Measurements from ENCODE around the gene PPFIBP2. TPM values are rescaled to one million over a fixed set of nuclear protein-coding genes. Genes with fewer than 3 reads are reported as not detected.

The PPFIBP2 gene
- total RNA-seq, 1 donor from 2014 or later: 65.8 TPM

DNA sequence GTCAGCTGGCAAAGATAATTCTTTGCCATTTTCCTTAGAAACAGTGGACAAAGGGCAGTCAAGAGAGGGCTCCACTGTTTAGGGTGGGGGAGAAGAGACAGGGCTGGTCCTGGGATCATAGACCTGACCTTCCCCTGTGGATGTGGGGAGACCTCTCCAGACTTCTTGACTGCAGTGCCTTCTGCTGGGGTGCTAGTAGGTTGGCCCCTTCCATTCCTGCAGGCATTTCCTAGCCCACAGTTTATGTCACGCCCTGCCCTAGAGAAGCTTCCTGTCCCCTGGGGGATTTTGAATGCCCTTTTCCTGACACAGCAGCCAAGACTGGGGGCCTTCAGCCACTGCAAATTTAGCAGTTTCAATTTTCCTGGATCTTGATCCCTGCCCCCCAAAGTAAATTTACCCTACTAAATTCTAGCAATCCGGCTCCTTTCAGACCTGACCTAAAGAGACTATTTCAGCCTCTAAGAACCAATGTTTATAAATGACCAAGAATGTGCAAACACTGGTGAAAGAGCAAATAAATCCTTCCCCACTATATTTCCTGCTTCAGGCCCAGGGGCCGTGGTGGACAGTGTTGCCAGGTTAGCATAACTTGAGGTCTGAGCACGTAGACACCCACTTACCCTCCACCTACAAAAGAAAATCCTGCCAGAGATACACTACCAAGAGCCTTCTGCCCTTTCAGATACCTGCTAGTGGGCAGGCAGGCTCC lies 58.4 kb downstream of the PPFIBP2 start:
- Histone ChIP-seq H3K4me3 (ENCODE audit: low read length in 3 of 3) (no peak overlapping the region), H3K4me1 (ENCODE audit: control insufficient read depth in 3 of 3, insufficient read depth in 3 of 3, low read length in 3 of 3) (peaks cover 47 to 64% (median 57%) of the 10 kb centered on the region in 3 donors), H3K27me3 (ENCODE audit: control insufficient read depth in 3 of 3, insufficient read depth in 3 of 3, low read length in 3 of 3) (no peaks in the 10 kb centered on the region), H3K36me3 (ENCODE audit: control insufficient read depth in 3 of 3, insufficient read depth in 3 of 3, low read length in 3 of 3) (peaks cover 0 to 3% (median 2%) of the 10 kb centered on the region in 3 donors), H3K9me3 (ENCODE audit: control insufficient read depth in 3 of 3, low read length in 3 of 3) (no peaks in the 10 kb centered on the region), H3K9ac (ENCODE audit: low read depth in 1 of 3, low read length in 3 of 3) (peak overlapping the region in 2 of 3 donors; percentile 10 to 14), H3K27ac (ENCODE audit: low read depth, low read length) (no peak overlapping the region)

DNA sequence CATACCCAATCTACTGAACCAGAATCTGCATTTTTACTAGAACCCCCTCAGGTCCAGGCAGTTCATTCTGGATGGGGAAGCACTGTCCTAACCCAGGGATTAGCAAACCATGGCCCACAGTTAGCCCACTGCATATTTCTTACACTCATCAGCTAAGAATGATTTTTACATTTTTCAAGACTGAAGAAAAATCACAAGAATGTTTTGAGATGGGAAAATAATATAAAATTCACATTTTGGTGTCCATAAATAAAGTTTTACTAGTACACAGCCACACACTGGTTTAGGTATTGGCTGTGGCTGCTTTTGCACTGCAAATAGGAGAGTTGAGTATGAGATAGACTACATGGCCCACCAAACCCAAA lies 59.4 kb downstream of the PPFIBP2 start:
- Histone ChIP-seq H3K27ac (ENCODE audit: low read depth, low read length) (no peak overlapping the region), H3K9me3 (ENCODE audit: control insufficient read depth in 3 of 3, low read length in 3 of 3) (no peaks in the 10 kb centered on the region), H3K9ac (ENCODE audit: low read depth in 1 of 3, low read length in 3 of 3) (no peak overlapping the region), H3K4me3 (ENCODE audit: low read length in 3 of 3) (no peak overlapping the region), H3K4me1 (ENCODE audit: control insufficient read depth in 3 of 3, insufficient read depth in 3 of 3, low read length in 3 of 3) (peaks cover 56 to 73% (median 61%) of the 10 kb centered on the region in 3 donors), H3K27me3 (ENCODE audit: control insufficient read depth in 3 of 3, insufficient read depth in 3 of 3, low read length in 3 of 3) (no peaks in the 10 kb centered on the region), H3K36me3 (ENCODE audit: control insufficient read depth in 3 of 3, insufficient read depth in 3 of 3, low read length in 3 of 3) (peaks cover 0 to 2% (median 0%) of the 10 kb centered on the region in 3 donors)

DNA sequence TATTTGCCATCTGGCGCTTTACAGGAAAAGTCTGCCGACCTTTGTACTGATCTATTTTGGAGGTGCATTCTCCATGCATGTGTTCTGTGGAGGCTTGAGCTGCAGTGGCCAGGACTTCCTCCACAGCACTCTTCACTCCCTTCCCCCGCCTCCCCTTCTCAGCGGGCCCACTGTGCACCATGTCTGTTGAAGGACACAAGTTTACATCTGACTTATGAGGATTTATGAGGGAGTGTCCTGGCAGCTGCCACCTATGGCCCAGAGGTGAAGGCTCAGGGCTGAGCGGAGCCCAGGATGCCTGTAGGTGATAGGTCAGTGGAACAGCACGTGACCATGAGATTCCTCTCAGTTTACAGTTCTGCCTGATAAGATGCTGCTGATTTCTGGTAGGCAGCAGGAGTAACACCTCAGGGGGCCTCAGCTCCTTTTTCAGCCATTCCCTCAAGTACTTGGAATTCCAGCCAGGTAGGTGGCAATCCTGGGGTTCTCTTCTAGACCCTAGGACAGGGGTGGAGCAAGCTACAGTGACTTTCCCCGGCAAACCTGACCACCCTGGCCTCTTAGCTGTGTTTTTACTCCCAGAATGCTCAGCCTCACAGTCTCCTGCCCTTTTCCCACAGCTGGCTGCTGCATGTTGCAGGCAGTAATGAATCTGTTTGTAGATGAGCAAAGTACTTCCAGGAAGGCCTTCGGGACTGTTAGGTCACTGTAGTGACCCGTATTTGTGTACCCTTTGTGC lies 59.9 kb downstream of the PPFIBP2 start:
- no peaks in the 10 kb centered on the region for H3K9me3 ChIP-seq (ENCODE audit: control insufficient read depth in 3 of 3, low read length in 3 of 3)
- H3K9ac ChIP-seq (ENCODE audit: low read depth in 1 of 3, low read length in 3 of 3): no peak overlapping the region
- peaks cover 0 to 2% (median 0%) of the 10 kb centered on the region in 3 donors for H3K36me3 ChIP-seq (ENCODE audit: control insufficient read depth in 3 of 3, insufficient read depth in 3 of 3, low read length in 3 of 3)
- H3K27me3 ChIP-seq (ENCODE audit: control insufficient read depth in 3 of 3, insufficient read depth in 3 of 3, low read length in 3 of 3): no peaks in the 10 kb centered on the region
- no peak overlapping the region for H3K27ac ChIP-seq (ENCODE audit: low read depth, low read length)
- no peak overlapping the region for H3K4me3 ChIP-seq (ENCODE audit: low read length in 3 of 3)
- peaks cover 61 to 78% (median 66%) of the 10 kb centered on the region in 3 donors for H3K4me1 ChIP-seq (ENCODE audit: control insufficient read depth in 3 of 3, insufficient read depth in 3 of 3, low read length in 3 of 3)

DNA sequence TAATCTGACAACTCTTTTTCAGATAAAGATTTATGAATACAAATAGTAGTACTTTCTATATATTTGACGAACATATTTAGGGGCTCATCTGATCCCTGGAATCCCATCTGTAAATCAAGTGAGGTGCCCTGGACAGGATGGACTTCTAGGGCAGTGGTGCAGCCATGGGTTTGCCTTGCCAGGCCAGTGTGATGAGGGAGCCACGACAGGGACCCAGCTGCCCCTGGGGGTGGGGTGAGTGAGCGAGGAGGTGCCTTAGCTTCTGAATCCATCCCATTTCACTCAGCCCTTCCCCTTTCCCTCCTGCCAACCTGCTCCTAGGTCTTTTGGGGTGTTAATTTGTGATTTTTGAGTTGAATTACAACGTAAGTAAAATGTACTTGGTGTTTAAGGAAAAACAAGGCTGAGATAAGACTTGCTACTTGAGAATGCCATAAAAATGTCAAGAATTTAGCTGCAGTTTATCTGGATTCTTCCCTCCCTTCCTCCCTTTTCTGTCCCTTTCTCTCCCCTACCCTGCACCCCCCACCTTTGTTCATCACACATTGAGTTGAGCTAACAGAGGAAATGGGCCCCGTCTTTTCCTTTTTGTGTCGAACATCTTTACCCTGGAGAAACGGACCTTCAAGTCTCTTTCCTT lies 60.8 kb downstream of the PPFIBP2 start:
- no peaks in the 10 kb centered on the region for H3K27me3 ChIP-seq (ENCODE audit: control insufficient read depth in 3 of 3, insufficient read depth in 3 of 3, low read length in 3 of 3)
- H3K4me1 ChIP-seq (ENCODE audit: control insufficient read depth in 3 of 3, insufficient read depth in 3 of 3, low read length in 3 of 3): peaks cover 65 to 78% (median 66%) of the 10 kb centered on the region in 3 donors
- peaks cover 0 to 2% (median 0%) of the 10 kb centered on the region in 3 donors for H3K36me3 ChIP-seq (ENCODE audit: control insufficient read depth in 3 of 3, insufficient read depth in 3 of 3, low read length in 3 of 3)
- no peaks in the 10 kb centered on the region for H3K9me3 ChIP-seq (ENCODE audit: control insufficient read depth in 3 of 3, low read length in 3 of 3)
- H3K9ac ChIP-seq (ENCODE audit: low read depth in 1 of 3, low read length in 3 of 3): no peak overlapping the region
- no peak overlapping the region for H3K27ac ChIP-seq (ENCODE audit: low read depth, low read length)
- H3K4me3 ChIP-seq (ENCODE audit: low read length in 3 of 3): no peak overlapping the region

DNA sequence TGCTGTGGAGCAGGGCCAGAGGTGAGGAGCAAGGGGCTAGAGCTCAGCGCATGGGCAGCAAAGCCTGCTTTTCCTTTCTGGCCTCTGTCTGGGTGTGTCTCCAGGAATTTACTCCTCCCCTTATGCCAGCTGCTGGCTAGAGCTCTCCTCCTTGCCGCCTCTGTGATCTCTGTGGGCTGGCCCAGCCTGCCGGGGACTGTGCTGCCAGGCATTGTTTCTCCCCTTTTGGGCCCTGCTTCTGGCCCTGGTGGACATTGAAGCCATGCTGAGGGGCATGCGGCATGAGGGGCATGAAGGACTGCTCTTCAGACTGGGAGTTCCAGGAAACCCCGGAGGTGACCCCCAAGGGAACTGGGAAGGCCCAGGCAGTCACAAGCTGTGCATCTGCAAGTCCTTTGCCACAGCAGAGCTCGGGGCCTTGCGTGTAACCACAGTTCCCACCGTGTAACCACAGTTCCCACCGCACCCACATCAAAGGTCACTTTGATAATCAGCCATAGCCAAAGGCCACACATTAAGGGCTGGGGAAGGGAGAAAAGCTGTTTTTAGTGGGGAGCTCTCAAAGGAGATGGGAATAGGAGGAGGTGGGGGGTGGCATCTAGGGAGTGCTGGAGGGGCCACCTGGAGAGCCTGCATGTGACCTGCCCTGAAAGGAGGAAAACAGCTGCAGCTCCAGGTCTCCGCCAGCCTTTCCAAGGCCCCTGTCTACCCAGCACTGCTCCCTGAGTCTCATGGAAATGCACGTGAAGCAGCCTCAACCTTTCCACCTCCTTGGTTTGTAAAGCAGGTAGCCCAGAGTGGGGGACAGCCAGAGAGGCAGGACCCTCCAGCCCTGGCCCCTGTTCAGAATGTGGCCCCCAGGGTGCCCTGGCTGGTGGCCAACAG lies 62.3 kb downstream of the PPFIBP2 start:
- Histone ChIP-seq H3K4me1 (ENCODE audit: control insufficient read depth in 3 of 3, insufficient read depth in 3 of 3, low read length in 3 of 3) (peaks cover 69 to 87% (median 73%) of the 10 kb centered on the region in 3 donors), H3K9me3 (ENCODE audit: control insufficient read depth in 3 of 3, low read length in 3 of 3) (no peaks in the 10 kb centered on the region), H3K36me3 (ENCODE audit: control insufficient read depth in 3 of 3, insufficient read depth in 3 of 3, low read length in 3 of 3) (peaks cover 0 to 2% (median 0%) of the 10 kb centered on the region in 3 donors), H3K9ac (ENCODE audit: low read depth in 1 of 3, low read length in 3 of 3) (peak overlapping the region; percentile 66 to 94 (median 88)), H3K27me3 (ENCODE audit: control insufficient read depth in 3 of 3, insufficient read depth in 3 of 3, low read length in 3 of 3) (no peaks in the 10 kb centered on the region), H3K27ac (ENCODE audit: low read depth, low read length) (peak overlapping the region; percentile 92), H3K4me3 (ENCODE audit: low read length in 3 of 3) (peak overlapping the region; percentile 68 to 82 (median 75))

DNA sequence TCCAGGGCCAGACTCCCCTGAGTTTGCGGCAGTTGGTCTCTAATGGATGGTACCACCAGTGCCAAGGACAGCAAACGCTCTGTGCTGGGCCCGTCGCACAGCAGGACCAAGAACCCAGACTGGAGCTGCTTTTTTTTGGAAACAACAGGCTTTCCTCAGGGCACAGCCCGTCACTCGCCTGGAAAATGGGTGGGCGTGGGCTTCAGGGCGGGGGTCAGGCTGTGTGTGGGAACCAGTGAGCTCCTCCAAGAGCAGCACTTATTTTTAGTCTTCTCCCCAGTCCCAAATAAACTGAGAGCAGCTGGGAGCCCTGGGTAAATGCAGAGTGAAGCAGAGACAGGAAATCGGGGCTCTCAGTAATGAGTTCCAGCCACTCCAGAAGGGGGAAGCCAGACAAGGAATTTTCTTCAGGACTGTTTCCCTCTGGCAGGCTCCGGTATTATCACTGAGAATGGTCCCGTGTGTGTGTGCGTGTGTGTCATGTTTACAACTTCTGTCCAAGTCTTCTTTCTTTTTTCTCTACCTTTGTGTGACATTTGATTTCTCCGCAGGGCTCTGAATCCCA lies 63.0 kb downstream of the PPFIBP2 start:
- peak overlapping the region; percentile 66 to 94 (median 88) for H3K9ac ChIP-seq (ENCODE audit: low read depth in 1 of 3, low read length in 3 of 3)
- peak overlapping the region; percentile 92 for H3K27ac ChIP-seq (ENCODE audit: low read depth, low read length)
- H3K4me3 ChIP-seq (ENCODE audit: low read length in 3 of 3): peak overlapping the region; percentile 68 to 82 (median 75)
- H3K27me3 ChIP-seq (ENCODE audit: control insufficient read depth in 3 of 3, insufficient read depth in 3 of 3, low read length in 3 of 3): no peaks in the 10 kb centered on the region
- peaks cover 73 to 87% (median 75%) of the 10 kb centered on the region in 3 donors for H3K4me1 ChIP-seq (ENCODE audit: control insufficient read depth in 3 of 3, insufficient read depth in 3 of 3, low read length in 3 of 3)
- H3K9me3 ChIP-seq (ENCODE audit: control insufficient read depth in 3 of 3, low read length in 3 of 3): no peaks in the 10 kb centered on the region
- H3K36me3 ChIP-seq (ENCODE audit: control insufficient read depth in 3 of 3, insufficient read depth in 3 of 3, low read length in 3 of 3): peaks cover 0 to 2% (median 0%) of the 10 kb centered on the region in 3 donors

DNA sequence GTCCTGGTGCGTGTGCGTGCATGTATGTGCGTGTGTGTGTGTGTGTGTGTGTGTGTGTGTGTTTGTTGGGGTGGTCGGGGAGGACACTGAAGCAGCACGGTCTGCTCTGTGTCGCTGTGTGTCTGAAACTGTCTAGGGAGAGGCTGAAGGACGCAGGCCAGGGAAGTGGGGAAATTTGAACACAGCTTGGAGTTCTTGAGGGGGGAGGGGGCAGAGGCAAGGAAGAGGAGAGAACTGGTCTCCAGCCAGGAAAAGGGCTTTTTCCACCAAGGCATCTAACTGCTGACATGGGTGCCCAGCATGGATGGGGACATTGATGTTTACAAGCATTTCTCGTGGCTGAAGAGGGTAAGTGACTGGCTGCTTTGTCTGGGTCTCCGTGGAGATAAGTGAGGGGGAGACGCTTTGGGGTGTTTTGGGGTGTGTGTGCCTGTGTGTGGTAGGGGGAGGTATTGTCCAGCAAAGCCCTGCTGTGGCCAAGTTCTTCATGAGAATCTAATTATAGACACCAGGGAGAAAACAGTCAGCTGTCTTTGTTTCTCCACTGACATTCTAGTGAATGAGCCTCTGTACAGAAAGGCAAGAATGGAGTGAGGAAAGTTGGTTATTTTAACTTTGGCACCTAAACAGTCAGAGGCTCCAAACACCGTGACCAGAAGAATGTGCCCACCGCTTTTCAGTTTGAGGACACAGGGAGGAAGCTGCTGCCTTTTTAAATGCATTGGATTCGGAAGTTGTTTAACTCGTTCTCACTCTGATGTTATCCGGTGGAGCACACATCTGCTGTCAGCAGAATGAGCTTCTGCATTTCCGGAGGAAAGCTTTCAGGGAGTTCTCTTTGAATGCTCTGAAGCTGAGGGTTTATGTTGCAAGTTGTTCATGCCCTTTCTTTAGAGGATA lies 63.7 kb downstream of the PPFIBP2 start:
- Histone ChIP-seq H3K9ac (ENCODE audit: low read depth in 1 of 3, low read length in 3 of 3) (peak overlapping the region; percentile 66 to 94 (median 88)), H3K27ac (ENCODE audit: low read depth, low read length) (peak overlapping the region; percentile 92), H3K36me3 (ENCODE audit: control insufficient read depth in 3 of 3, insufficient read depth in 3 of 3, low read length in 3 of 3) (peaks cover 0 to 2% (median 0%) of the 10 kb centered on the region in 3 donors), H3K9me3 (ENCODE audit: control insufficient read depth in 3 of 3, low read length in 3 of 3) (no peaks in the 10 kb centered on the region), H3K4me1 (ENCODE audit: control insufficient read depth in 3 of 3, insufficient read depth in 3 of 3, low read length in 3 of 3) (peaks cover 73 to 87% (median 75%) of the 10 kb centered on the region in 3 donors), H3K27me3 (ENCODE audit: control insufficient read depth in 3 of 3, insufficient read depth in 3 of 3, low read length in 3 of 3) (no peaks in the 10 kb centered on the region), H3K4me3 (ENCODE audit: low read length in 3 of 3) (peak overlapping the region; percentile 68 to 82 (median 75))

DNA sequence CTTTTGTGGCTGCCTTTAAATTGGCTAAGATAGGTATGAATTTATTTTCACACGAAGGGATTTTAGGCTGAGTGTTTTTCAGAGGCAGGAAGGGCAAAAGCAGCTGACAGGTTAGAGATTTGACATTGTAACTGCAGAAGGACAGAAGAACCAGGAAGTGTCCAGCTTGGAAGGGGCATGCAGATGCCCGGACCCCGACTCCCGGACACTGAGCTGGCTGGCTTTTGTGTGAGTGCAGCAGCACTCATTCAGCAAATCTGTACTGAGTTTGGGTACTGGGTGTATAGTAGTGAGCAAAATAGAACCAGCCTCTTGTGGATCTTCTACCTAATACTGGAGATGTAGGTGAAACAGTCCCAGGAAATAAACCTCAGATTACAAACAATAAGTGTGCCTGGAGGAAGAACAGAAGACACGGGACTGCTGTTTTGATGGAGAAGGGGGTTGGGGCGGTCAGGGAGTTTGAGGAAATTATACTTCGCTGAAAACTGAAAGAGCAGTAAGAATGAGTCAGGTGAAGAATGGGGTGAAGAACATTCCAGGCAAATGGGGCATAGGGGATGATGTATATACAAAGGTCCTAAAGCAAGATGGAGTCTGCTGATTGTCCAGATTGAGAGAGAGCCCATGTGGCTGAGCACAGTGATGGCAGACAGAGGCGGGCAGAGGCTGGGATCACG lies 64.6 kb downstream of the PPFIBP2 start:
- Histone ChIP-seq H3K36me3 (ENCODE audit: control insufficient read depth in 3 of 3, insufficient read depth in 3 of 3, low read length in 3 of 3) (no peaks in the 10 kb centered on the region), H3K27me3 (ENCODE audit: control insufficient read depth in 3 of 3, insufficient read depth in 3 of 3, low read length in 3 of 3) (no peaks in the 10 kb centered on the region), H3K27ac (ENCODE audit: low read depth, low read length) (peak overlapping the region; percentile 92), H3K4me1 (ENCODE audit: control insufficient read depth in 3 of 3, insufficient read depth in 3 of 3, low read length in 3 of 3) (peaks cover 79 to 94% (median 83%) of the 10 kb centered on the region in 3 donors), H3K9ac (ENCODE audit: low read depth in 1 of 3, low read length in 3 of 3) (peak overlapping the region; percentile 66 to 94 (median 88)), H3K9me3 (ENCODE audit: control insufficient read depth in 3 of 3, low read length in 3 of 3) (no peaks in the 10 kb centered on the region), H3K4me3 (ENCODE audit: low read length in 3 of 3) (peak overlapping the region; percentile 68 to 82 (median 75))
